Mucosa of rectum (tissue), 2 donors: ENCODE measurements around the gene GPR157.

ENCODE experiments used
- H3K27ac ChIP-seq, 2 donors: one replicate each; pipeline ENCODE4 v1.7.0; 2013; ENCODE audit warnings: inconsistent platforms in 2 of 2, low read depth in 2 of 2, low read length in 2 of 2
- H3K27me3 ChIP-seq, 2 donors: one replicate each; pipeline ENCODE4 v1.7.0; 2013; ENCODE audit warnings: low read length in 2 of 2; ENCODE audit not compliant: control insufficient read depth in 2 of 2, insufficient read depth in 2 of 2
- H3K36me3 ChIP-seq, 2 donors: one replicate each; pipeline ENCODE4 v1.7.0; 2013; ENCODE audit warnings: low read length in 2 of 2; ENCODE audit not compliant: control insufficient read depth in 2 of 2, insufficient read depth in 2 of 2
- H3K4me1 ChIP-seq, 2 donors: one replicate each; pipeline ENCODE4 v1.7.0; 2013; ENCODE audit warnings: low read length in 2 of 2, mild to moderate bottlenecking in 1 of 2; ENCODE audit not compliant: control insufficient read depth in 2 of 2, insufficient read depth in 2 of 2
- H3K4me3 ChIP-seq, 2 donors: one replicate each; pipeline ENCODE4 v1.7.0; 2013; ENCODE audit warnings: low read length in 2 of 2
- H3K9ac ChIP-seq, 2 donors: one replicate each; pipeline ENCODE4 v1.7.0; 2013; ENCODE audit warnings: low read length in 2 of 2, low read depth in 1 of 2, mild to moderate bottlenecking in 1 of 2
- H3K9me3 ChIP-seq, 2 donors: one replicate each; pipeline ENCODE4 v1.7.0; 2013; ENCODE audit warnings: low read length in 2 of 2; ENCODE audit not compliant: control insufficient read depth in 2 of 2
- donor health status: healthy.
- donor health status: Normal muscosa, but diverticular disease.

Gene GPR157

DNA sequence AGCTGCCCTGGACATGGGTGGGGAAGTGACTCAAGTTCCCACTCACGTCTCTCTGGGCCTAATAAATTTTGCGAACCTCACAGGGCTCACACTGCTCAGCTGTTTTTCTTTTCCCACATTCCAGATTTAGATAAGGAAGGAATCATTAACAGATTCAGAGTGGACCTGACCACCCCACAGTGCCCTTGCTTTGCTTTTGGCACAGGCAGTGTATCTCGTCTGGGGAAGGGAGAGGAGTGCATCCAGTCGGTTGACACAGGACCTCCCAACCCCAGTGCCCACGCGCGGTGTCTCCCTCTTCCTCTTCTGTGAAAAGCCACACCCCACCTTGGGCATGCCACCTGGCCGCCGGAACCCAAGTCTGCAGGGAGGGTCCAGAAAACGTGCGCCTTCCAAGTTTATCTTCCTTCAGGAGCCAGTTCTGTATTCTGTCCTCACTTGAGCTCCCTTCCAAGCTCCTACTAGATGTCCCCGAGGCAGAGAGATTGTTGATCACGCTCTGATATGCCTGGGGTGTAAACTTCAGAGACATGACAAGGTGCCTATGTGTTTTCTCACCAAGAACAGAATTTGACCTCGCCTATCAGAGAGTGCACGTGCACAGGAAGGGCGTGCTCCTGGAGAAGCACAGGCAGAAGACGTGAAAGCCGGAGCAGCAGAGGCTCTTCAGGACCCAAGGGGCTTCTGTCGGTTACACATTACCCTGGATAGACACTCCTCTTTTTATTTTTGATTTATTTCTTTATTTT, 50.0 kb downstream of the GPR157 start:
- no peak overlapping the region for H3K27ac ChIP-seq
- H3K9ac ChIP-seq, result no peak overlapping the region
- no peaks in the 10 kb centered on the region for H3K36me3 ChIP-seq

DNA sequence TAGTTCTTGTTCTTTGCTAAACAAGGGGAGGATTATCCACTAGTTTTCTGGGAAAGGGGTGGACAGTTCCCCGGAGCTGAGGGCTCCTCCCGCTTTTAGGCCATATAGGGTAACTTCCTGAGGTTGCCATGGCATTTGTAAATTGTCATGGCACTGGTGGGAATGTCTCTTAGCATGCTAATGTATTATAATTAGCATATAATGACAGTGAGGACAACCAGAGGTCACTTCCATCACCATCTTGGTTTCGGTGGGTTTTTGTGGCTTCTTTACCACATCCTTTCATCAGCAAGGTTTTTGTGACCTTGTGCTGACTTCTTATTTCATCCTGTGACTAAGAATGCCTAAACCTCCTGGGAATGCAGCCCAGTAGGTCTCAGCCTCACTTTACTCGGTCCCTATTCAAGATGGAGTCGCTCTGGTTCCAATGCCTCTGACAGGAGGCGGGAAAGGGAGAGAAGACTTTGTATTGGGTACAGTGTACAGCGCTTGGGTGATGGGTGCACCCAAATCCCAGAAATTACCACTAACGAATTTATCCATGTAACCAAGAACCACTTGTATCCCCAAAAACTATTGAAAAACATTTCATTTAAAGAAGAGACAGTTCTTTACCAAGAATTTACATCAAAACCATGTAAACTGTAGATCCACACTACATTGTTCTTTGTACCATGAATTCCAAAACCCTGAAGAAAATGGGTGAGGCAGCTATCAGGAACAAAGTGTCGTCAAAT, 50.7 kb downstream of the GPR157 start:
- no peak overlapping the region for H3K9ac ChIP-seq
- H3K9me3 ChIP-seq, result no peaks in the 10 kb centered on the region
- no peaks in the 10 kb centered on the region for H3K36me3 ChIP-seq
- no peak overlapping the region for H3K27ac ChIP-seq
- H3K4me1 ChIP-seq, result peaks cover 4 to 11% of the 10 kb centered on the region in 2 donors
- H3K27me3 ChIP-seq, result peaks cover 0 to 3% of the 10 kb centered on the region in 2 donors
- H3K4me3 ChIP-seq, result no peak overlapping the region

More for the DNA sequence above, 50.0 kb downstream of the GPR157 start:
- peaks cover 0 to 3% of the 10 kb centered on the region in 2 donors for H3K27me3 ChIP-seq
- no peak overlapping the region for H3K4me3 ChIP-seq
- H3K4me1 ChIP-seq, result peaks cover 4 to 11% of the 10 kb centered on the region in 2 donors
- no peaks in the 10 kb centered on the region for H3K9me3 ChIP-seq

DNA sequence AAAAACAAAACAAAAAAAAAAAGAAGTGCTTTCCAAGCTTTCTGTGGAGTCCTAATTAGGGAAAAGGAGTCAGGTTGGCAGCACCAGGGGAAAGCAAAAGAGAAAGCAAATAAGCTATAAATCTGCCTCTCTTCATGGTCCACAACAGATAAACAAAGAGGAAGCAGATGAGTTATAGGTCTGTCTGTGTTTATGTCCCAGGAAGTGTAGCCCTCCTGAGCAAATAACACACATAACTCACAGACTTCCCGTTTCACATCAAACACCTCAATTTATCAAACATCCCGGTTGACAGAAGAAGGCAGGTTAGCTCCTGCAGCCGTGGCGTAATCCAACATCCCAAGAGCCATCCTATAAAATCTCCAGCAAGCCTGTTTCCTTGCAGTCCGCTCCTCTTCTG, 53.9 kb downstream of the GPR157 start:
- H3K4me1 ChIP-seq, result peaks cover 4 to 11% of the 10 kb centered on the region in 2 donors
- no peaks in the 10 kb centered on the region for H3K9me3 ChIP-seq
- no peak overlapping the region for H3K9ac ChIP-seq
- H3K4me3 ChIP-seq, result peak overlapping the region in 1 of 2 donors; percentile 14
- no peaks in the 10 kb centered on the region for H3K36me3 ChIP-seq
- no peak overlapping the region for H3K27ac ChIP-seq
- H3K27me3 ChIP-seq, result no peaks in the 10 kb centered on the region

DNA sequence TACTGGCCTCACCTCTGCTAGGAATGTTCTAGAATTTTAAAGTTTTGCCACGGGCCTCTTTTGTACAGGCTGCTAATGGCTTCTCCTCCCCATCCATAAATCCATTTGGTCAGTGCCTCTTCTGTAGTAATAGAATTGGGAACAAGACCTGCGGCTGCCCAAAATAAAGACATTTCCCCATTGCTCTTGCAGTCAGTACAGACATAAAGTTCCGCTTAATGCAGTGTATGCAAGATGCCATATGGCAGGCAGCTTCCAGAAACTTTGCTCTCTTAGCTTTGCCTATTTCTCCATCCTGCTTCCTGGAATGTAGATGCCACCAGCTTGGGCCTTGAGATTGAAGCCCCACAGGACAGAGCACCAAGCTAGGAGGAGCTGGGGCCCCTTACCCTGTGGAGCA, 55.8 kb downstream of the GPR157 start:
- Histone ChIP-seq H3K9ac (no peak overlapping the region), H3K4me3 (no peak overlapping the region), H3K9me3 (no peaks in the 10 kb centered on the region), H3K36me3 (no peaks in the 10 kb centered on the region), H3K4me1 (peaks cover 8 to 10% of the 10 kb centered on the region in 2 donors), H3K27ac (no peak overlapping the region), H3K27me3 (no peaks in the 10 kb centered on the region)

DNA sequence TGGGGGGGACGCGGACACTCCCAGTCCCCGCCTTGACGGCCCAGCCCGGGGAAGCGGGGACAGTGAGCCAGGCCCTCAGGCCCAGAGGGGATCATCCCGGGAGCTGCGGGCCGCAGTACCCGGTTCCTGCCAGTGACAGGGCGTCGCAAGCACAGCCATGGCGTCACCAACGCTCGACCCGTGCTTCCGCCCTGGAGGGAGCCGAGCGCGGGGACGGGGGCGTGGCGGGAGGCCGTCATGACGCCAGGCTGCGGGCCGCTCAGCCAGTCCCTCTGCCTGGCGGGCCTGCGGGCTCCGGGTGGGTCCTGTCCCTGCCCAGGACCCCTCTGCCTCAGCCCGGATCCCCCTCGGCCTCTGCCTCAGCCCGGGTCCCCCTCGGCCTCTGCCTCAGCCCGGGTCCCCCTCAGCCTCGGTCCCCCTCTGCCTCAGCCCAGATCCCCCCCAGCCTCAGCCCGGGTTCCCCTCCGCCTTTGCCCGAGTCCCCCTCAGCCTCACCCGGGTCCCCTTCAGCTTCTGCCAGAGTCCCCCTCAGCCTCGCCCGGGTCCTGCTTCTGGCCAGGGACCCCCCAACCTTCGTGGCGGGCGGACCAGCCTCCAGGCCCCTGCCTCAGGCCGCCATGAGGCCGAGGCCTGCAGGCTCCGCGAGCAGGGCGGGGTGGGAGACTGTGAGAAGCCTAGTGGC, 57.2 kb downstream of the GPR157 start:
- Histone ChIP-seq H3K4me1 (peaks cover 8 to 12% of the 10 kb centered on the region in 2 donors), H3K36me3 (no peaks in the 10 kb centered on the region), H3K27me3 (no peaks in the 10 kb centered on the region), H3K9me3 (no peaks in the 10 kb centered on the region), H3K9ac (peak overlapping the region in 1 of 2 donors; percentile 3), H3K27ac (no peak overlapping the region), H3K4me3 (no peak overlapping the region)

DNA sequence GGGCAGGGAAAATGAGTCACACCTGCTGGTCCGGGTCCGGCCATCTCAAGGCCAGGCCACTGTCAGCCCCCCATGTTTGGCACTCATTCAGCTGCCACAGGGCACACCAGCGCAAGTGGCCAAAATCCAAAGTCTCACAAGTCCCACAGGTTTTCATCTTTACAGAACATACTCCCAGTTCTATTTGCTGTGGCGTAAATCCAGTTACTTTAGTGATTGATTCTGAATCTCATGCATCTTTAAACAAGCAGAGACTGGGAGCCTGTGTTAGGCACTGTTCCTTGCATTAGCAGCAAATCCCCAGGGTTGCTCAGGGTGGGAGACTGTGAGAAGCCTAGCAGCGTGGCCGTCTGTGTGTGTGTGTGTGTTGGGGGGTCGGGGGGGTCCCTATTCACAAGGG, 58.4 kb downstream of the GPR157 start:
- Histone ChIP-seq H3K4me1 (peaks cover 8 to 12% of the 10 kb centered on the region in 2 donors), H3K27ac (no peak overlapping the region), H3K4me3 (no peak overlapping the region), H3K27me3 (no peaks in the 10 kb centered on the region), H3K9ac (no peak overlapping the region), H3K9me3 (no peaks in the 10 kb centered on the region), H3K36me3 (no peaks in the 10 kb centered on the region)

DNA sequence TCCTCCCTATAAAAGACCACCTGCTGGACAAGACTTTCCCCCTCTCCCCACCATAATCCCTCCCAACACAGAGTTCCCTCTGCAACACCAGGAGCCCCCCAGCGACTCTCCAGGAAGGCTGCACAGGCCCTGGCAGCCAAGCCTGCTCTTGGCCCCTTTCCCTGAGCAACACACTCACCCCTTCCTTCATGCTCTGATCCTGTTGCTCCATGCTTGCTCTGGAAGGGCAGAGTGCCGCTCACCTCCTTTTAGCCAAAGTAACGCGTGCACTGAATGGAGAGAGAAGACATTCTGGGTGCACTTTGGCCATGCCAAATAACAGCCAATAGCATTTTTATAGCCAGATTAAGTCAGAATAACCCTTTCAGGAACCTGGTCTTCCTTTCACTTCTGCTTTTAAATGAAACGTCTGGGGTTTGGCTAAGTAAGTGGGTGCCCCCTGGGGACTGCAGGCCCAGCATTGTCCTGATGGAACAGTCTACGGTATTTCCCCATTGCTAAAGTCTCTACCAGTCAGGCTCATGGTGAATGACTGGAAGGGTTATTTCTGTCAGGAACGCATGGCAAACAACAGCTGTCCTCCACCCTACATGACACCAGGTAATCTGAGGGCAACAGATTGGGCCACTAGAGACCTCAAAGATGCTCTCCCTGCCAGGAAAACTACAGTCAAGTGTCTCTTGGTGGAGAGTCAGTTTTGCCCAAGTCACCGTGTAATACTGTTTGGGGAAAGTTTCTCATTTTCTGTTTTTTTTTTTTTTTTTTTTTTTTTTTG, 59.4 kb downstream of the GPR157 start, which contains the start of gene SLC2A5:
TSS of gene SLC2A5 (minus strand) at position 310 of the 775 bp plus-strand sequence. CDS start at position 211, 99 bp downstream.
- Histone ChIP-seq H3K9me3 (no peaks in the 10 kb centered on the region), H3K36me3 (no peaks in the 10 kb centered on the region), H3K4me1 (peaks cover 8 to 12% of the 10 kb centered on the region in 2 donors), H3K27ac (peak within 1 kb of the TSS; percentile 54 to 68), H3K27me3 (no peaks in the 10 kb centered on the region), H3K4me3 (peak within 1 kb of the TSS; percentile 57 to 64), H3K9ac (peak within 1 kb of the TSS; percentile 26 to 41)

DNA sequence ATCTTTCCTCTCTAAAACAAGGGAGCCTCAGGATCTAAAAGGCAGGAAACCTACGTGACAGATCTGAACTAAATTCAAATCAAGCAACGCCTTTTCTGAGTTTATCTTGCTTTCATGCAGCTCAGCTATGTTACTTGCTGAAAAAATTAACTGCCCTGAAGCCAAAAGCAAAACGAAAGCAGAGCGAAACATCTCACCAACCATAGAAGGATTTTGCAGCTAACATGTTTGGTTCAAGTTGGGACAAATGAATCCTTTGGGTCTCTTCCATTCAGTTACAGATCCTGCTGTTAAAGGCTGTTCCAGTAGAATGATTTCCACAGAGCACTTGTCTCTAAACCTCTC, 59.9 kb downstream of the GPR157 start:
- Histone ChIP-seq H3K4me3 (peak overlapping the region; percentile 57 to 64), H3K4me1 (peaks cover 8 to 12% of the 10 kb centered on the region in 2 donors), H3K9ac (peak overlapping the region in 1 of 2 donors; percentile 26), H3K27ac (peak overlapping the region in 1 of 2 donors; percentile 54), H3K27me3 (no peaks in the 10 kb centered on the region), H3K36me3 (no peaks in the 10 kb centered on the region), H3K9me3 (no peaks in the 10 kb centered on the region)

DNA sequence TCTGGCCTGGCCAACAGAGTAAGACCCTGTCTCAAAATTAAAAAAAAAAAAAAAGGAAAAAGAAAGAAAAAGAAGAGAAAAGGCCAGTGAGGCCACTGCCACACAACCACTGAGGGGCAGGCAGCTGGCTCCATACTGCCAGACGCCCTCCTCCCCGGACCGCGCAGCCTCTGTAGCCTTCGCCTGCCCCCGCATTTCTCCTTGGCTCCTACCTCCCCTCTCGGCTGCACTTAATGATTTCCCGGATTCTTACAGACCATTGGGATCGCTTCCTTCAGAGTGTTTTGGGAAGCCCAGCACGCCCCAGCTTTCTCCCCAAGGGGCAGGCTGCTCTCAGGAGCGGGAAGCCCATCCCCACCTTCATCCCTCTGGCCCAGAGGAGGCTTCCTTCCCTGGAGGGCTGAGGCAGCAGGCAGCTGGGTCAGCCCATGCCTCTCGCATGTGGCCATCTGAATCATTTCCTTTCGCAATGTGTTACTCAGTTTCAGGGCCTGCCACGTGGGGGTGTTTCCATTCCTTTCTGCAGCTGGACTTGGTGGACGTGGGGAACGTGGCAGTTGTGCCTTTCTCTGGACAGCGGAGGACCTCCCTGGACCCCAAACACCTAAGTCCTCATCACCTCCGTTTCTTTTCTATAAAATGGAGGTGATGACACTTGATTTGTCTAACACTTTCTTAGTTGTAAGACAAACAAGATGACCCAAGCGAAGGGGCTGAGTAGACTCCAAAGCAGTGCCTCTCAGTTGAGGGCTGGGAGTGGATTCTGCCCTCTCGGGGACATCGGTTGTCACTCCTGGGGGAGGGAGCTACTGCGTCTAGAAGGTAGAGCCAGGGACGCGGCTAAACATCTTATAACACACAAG, 61.7 kb downstream of the GPR157 start:
- Histone ChIP-seq H3K27ac (no peak overlapping the region), H3K9me3 (no peaks in the 10 kb centered on the region), H3K27me3 (no peaks in the 10 kb centered on the region), H3K9ac (no peak overlapping the region), H3K4me1 (peaks cover 8 to 12% of the 10 kb centered on the region in 2 donors), H3K36me3 (no peaks in the 10 kb centered on the region), H3K4me3 (no peak overlapping the region)
